CD4-positive, alpha-beta T cell treated with Interleukin-4 for 1 hour (primary cell): ENCODE data around the gene TLE3.

ENCODE experiments used
- DNase-seq, 2 donors: peaks; one replicate each; pipeline ENCODE4 v3.0.0-alpha.2; 2020 to 2022

The TLE3 gene

GRCh38 chr15:69998541-69999391, 99.0 kb downstream of the TLE3 start:
- no peak for DNase-seq

GRCh38 chr15:69997813-69998212, 99.9 kb downstream of the TLE3 start:
- DNase-seq, result no peak
